Endothelial cell of umbilical vein (primary cell): ENCODE measurements around the gene AVPR2. TPM values are rescaled to one million over a fixed set of nuclear protein-coding genes. Genes with fewer than 3 reads are reported as not detected.

Experiments used
- BruUV-seq: library from RNA; stranded (reverse); fragments of 400-500 nt; replicated peaks from 2 replicates; lab custom pipeline; 2021; lab: Mats Ljungman, UMichigan
- CTCF ChIA-PET: fragments of 300-600, 350-600 bp; sonication (Branson Sonifier 250); formaldehyde crosslinking; loops from one replicate; lab custom pipeline; 2021; ENCODE audit warnings: antibody characterized with exemption, inconsistent platforms; lab: Charles Lee
- POLR2A ChIA-PET: fragments of 300-600, 350-600 bp; sonication (Branson Sonifier 250); formaldehyde crosslinking; loops from one replicate; lab custom pipeline; 2021; ENCODE audit warnings: antibody characterized with exemption, inconsistent platforms; lab: Charles Lee
- DNase-seq: peaks from one replicate; pipeline ENCODE4 v3.0.0-alpha.2; 2011; ENCODE audit warnings: low read depth, low spot score
- FAIRE-seq: peaks from 2 replicates; lab custom pipeline; 2011; peaks lifted over from hg19 to GRCh38; lab: Jason Lieb, UNC
- H2AFZ ChIP-seq: 2 replicates; pipeline ENCODE4 v1.6.0; 2012; ENCODE audit warnings: low read depth, low read length, control low read depth, inconsistent platforms
- H3K27ac ChIP-seq: 2 replicates; pipeline ENCODE4 v1.5.1; 2011; ENCODE audit warnings: low read depth, mild to moderate bottlenecking, control low read depth, low read length, moderate library complexity; ENCODE audit not compliant: insufficient read depth
- H3K27me3 ChIP-seq, 2 experiments: 2 replicates each; pipeline versions ENCODE4 v1.6.0 to v1.6.1; 2011; ENCODE audit warnings: low read length in 2 of 2, mixed read lengths in 1 of 2; ENCODE audit not compliant: control insufficient read depth in 2 of 2, insufficient read depth in 2 of 2
- H3K36me3 ChIP-seq, 2 experiments: 2 replicates in 1 of 2; 3 replicates in 1 of 2; pipeline ENCODE4 v1.5.1; 2011; ENCODE audit warnings: low read length in 2 of 2, mild to moderate bottlenecking in 1 of 2, moderate library complexity in 1 of 2; ENCODE audit not compliant: control insufficient read depth in 2 of 2, insufficient read depth in 2 of 2; ENCODE audit errors: extremely low read depth in 1 of 2
- H3K4me1 ChIP-seq: 3 replicates; pipeline ENCODE4 v1.5.1; 2011; ENCODE audit warnings: mild to moderate bottlenecking, low read length; ENCODE audit not compliant: control insufficient read depth, insufficient read depth; ENCODE audit errors: extremely low read depth
- H3K4me2 ChIP-seq: 2 replicates; pipeline ENCODE4 v1.6.1; 2011; ENCODE audit warnings: low read length, control low read depth, mixed read lengths; ENCODE audit not compliant: insufficient read depth
- H3K4me3 ChIP-seq, 3 experiments: fragments of 200-600 bp in 1 of 3; sonication (generic), shearing (Covaris generic) in 1 of 3; replicated peaks in 1 of 3; 2 replicates each; pipeline ENCODE4 v1.5.1; 2011 to 2016; ENCODE audit warnings: control low read depth in 3 of 3, low read length in 3 of 3, mild to moderate bottlenecking in 2 of 3, inconsistent platforms in 1 of 3, low read depth in 1 of 3, moderate library complexity in 1 of 3; ENCODE audit not compliant: insufficient read depth in 1 of 3
- H3K79me2 ChIP-seq: 2 replicates; pipeline ENCODE4 v1.6.0; 2012; ENCODE audit warnings: low read length, inconsistent platforms; ENCODE audit not compliant: control insufficient read depth, insufficient read depth
- H3K9ac ChIP-seq: replicated peaks from 2 replicates; pipeline ENCODE3; 2011; ENCODE audit warnings: low read length, control low read depth; ENCODE audit not compliant: insufficient read depth; ENCODE audit errors: extremely low read depth
- H3K9me1 ChIP-seq: replicated peaks from 3 replicates; pipeline ENCODE4 v1.6.0; 2011; ENCODE audit warnings: mild to moderate bottlenecking, low read length; ENCODE audit not compliant: control insufficient read depth, insufficient read depth; ENCODE audit errors: extremely low read depth
- H3K9me3 ChIP-seq: replicated peaks from 2 replicates; pipeline ENCODE4 v1.5.1; 2012; ENCODE audit warnings: low read length, inconsistent platforms; ENCODE audit not compliant: control insufficient read depth, insufficient read depth
- H4K20me1 ChIP-seq: replicated peaks from 2 replicates; pipeline ENCODE3; 2011; ENCODE audit warnings: mild to moderate bottlenecking, low read length; ENCODE audit not compliant: control insufficient read depth, insufficient read depth; ENCODE audit errors: extremely low read depth
- EZH2 ChIP-seq: IDR thresholded peaks from 2 replicates; pipeline ENCODE4 v1.6.1; 2012; ENCODE audit warnings: borderline replicate concordance, low read depth, mild to moderate bottlenecking, moderate library complexity, low read length, inconsistent platforms; ENCODE audit not compliant: severe bottlenecking
- FOS ChIP-seq: IDR thresholded peaks from 2 replicates; pipeline ENCODE4 v1.6.1; 2011; ENCODE audit warnings: mild to moderate bottlenecking, low read length, moderate library complexity, borderline replicate concordance; ENCODE audit not compliant: insufficient read depth
- GATA2 ChIP-seq: IDR thresholded peaks from 2 replicates; pipeline ENCODE4 v1.7.0; 2011; ENCODE audit warnings: low read depth, mild to moderate bottlenecking, moderate library complexity, mixed read lengths, low read length; ENCODE audit not compliant: insufficient read length, insufficient read depth
- JUN ChIP-seq: IDR thresholded peaks from 2 replicates; pipeline ENCODE4 v1.6.1; 2011; ENCODE audit warnings: borderline replicate concordance, low read depth; ENCODE audit not compliant: insufficient read length, insufficient read depth
- MYC ChIP-seq: IDR thresholded peaks from one replicate; pipeline ENCODE4 v1.6.1; 2011; ENCODE audit warnings: mild to moderate bottlenecking, low read depth, low read length
- POLR2A ChIP-seq: IDR thresholded peaks from 2 replicates; pipeline ENCODE4 v1.6.1; 2012; ENCODE audit warnings: low read depth, mild to moderate bottlenecking, control low read depth, low read length
- POLR2AphosphoS5 ChIP-seq: IDR thresholded peaks from 2 replicates; pipeline ENCODE4 v1.6.1; 2012; ENCODE audit warnings: low read depth, mild to moderate bottlenecking, control low read depth, low read length, moderate library complexity; ENCODE audit not compliant: insufficient read depth
- dilution Hi-C: fragments of 300-500 bp; cut with MboI; formaldehyde crosslinking; loops from one replicate; pipeline ENCODE4 v1.15.0; 2019; ENCODE audit warnings: low sequenced_read_pairs; ENCODE audit not compliant: extremely low pct_ligation_motif_present
- intact Hi-C: fragments of 100-400 bp; cut with micrococcal nuclease; formaldehyde crosslinking; loops from one replicate; pipeline ENCODE4 v1.10.0; 2022
- polyA plus RNA-seq, 4 experiments: library from polyadenylated mRNA; depleted of rRNA in 3 of 4; stranded (reverse) in 3 of 4; unstranded in 1 of 4; fragments of >200 nt; gene quantifications; 2 replicates each; pipeline versions ENCODE4 v1.2.1 to v1.2.3, GENCODE V29; 2011 to 2012; ENCODE audit warnings: missing spikeins in 1 of 4
- total RNA-seq: library from RNA; stranded (reverse); gene quantifications from 2 replicates; pipeline ENCODE4 v1.2.3, GENCODE V29; 2021
- TF ChIP-seq, protein P1 (sequence below), 2 donors: IDR thresholded peaks; 1 replicate in 1 of 2; 2 replicates in 1 of 2; pipeline ENCODE4 v1.5.1; 2011; ENCODE audit warnings: low read length in 2 of 2, mild to moderate bottlenecking in 2 of 2, moderate library complexity in 2 of 2, control low read depth in 1 of 2, inconsistent platforms in 1 of 2, low read depth in 1 of 2; ENCODE audit not compliant: insufficient read depth in 1 of 2; ENCODE audit errors: extremely low read depth in 1 of 2
- TF ChIP-seq, protein P2 (sequence below): IDR thresholded peaks from 2 replicates; pipeline ENCODE4 v1.6.1; 2011; ENCODE audit not compliant: insufficient read depth, insufficient read length

Gene AVPR2
- total and polyA plus RNA-seq, 2 donors (not counting 3 experiments of a cell fraction or from before 2014, with no cell fraction given) = not detected

DNA sequence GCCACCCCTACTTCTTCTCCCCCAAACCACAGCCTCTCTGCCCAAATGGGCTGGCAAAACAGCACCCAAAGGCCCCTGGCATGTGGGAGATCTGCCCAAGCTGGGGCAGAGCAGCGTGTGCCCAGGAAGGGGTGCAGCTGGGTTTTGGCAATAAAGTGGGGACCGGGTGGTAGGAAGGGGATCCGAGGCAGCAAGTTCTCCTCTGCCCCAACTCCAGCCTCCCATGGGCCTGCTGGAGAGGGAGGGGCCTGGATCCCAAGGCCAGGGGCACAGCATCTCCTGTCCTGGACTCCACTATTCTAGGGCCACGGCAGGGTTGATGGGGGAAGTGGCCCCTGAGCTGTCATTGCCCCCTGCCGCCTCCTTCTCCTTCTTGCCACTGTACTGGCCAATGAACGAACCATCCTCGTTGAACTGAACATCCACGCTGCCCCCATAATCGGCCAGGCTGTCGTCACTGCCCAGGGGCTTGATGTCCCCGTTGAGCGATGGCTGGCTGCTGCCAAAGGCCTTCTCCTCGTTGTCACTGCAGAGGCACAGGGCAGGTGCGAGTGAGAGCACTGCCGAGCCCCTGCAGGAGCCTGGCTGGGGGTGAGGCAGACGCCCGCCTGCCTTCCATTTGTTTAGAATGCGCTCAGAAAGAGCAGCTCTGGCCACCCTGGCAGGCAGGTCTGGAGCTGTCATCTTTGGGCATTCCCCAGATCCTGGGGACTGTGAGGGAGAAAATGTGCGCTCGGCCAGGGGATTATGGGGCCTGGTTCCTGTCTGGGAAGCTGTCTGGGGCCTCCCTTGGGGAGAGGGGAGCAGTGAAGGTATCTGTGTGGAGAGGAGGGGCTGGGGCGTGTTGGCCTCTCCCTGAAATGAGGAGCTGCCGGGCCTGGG is 41.9 kb upstream of the AVPR2 start:
- intact Hi-C loops = no loop called here
- CTCF ChIA-PET = no interaction called here

More for the DNA sequence above, 41.9 kb upstream of the AVPR2 start:
- Histone ChIP-seq H3K27me3 (no peaks in the 10 kb centered on the region), H3K36me3 (no peaks in the 10 kb centered on the region), H3K4me3 (no peak overlapping the region), H3K9me3 (no peaks in the 10 kb centered on the region), H3K4me1 (no peaks in the 10 kb centered on the region), H3K27ac (no peak overlapping the region), H3K9ac (no peak overlapping the region), H3K4me2 (no peak overlapping the region), H2AFZ (no peak overlapping the region), H3K79me2 (no peaks in the 10 kb centered on the region), H3K9me1 (no peaks in the 10 kb centered on the region), H4K20me1 (no peaks in the 10 kb centered on the region)
- DNase-seq (no peak), FAIRE-seq (no peak)
- POLR2A ChIA-PET = no interaction called here
- TF ChIP-seq EZH2 (no peak), JUN (no peak), FOS (no peak), MYC (no peak), GATA2 (no peak), POLR2A (no peak), POLR2AphosphoS5 (no peak)
- TF ChIP-seq, protein P1, sequence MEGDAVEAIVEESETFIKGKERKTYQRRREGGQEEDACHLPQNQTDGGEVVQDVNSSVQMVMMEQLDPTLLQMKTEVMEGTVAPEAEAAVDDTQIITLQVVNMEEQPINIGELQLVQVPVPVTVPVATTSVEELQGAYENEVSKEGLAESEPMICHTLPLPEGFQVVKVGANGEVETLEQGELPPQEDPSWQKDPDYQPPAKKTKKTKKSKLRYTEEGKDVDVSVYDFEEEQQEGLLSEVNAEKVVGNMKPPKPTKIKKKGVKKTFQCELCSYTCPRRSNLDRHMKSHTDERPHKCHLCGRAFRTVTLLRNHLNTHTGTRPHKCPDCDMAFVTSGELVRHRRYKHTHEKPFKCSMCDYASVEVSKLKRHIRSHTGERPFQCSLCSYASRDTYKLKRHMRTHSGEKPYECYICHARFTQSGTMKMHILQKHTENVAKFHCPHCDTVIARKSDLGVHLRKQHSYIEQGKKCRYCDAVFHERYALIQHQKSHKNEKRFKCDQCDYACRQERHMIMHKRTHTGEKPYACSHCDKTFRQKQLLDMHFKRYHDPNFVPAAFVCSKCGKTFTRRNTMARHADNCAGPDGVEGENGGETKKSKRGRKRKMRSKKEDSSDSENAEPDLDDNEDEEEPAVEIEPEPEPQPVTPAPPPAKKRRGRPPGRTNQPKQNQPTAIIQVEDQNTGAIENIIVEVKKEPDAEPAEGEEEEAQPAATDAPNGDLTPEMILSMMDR (IDR thresholded peaks at IDR 0.05; ENCODE audit: extremely low read depth in 1 of 2, insufficient read depth in 1 of 2, low read depth in 1 of 2, low read length in 2 of 2) = no peak
- TF ChIP-seq, protein P2, sequence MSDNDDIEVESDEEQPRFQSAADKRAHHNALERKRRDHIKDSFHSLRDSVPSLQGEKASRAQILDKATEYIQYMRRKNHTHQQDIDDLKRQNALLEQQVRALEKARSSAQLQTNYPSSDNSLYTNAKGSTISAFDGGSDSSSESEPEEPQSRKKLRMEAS = no peak
- no TSS peak for BruUV-seq
- dilution Hi-C loops = no loop called here
